Ishikawa (cell line): ENCODE data around the gene FEM1B.

ENCODE experiments used
- CEBPB ChIP-seq: IDR thresholded peaks from 2 replicates; pipeline ENCODE4 v1.6.1; 2012
- CREB1 ChIP-seq: IDR thresholded peaks from 2 replicates; pipeline ENCODE4 v1.6.1; 2012; ENCODE audit warnings: low read depth
- EGR1 ChIP-seq: IDR thresholded peaks from 2 replicates; pipeline ENCODE4 v1.6.1; 2012
- EP300 ChIP-seq: IDR thresholded peaks from 2 replicates; pipeline ENCODE4 v1.6.1; 2012; ENCODE audit warnings: borderline replicate concordance
- FOXM1 ChIP-seq: IDR thresholded peaks from 2 replicates; pipeline ENCODE4 v1.6.1; 2012; ENCODE audit warnings: low read depth, borderline replicate concordance
- NFIC ChIP-seq: IDR thresholded peaks from 2 replicates; pipeline ENCODE4 v1.6.1; 2012
- RAD21 ChIP-seq: IDR thresholded peaks from 2 replicates; pipeline ENCODE4 v1.6.1; 2012; ENCODE audit warnings: low read depth
- TAF1 ChIP-seq: IDR thresholded peaks from 2 replicates; pipeline ENCODE4 v1.6.1; 2012; ENCODE audit warnings: low read depth, mild to moderate bottlenecking
- TCF12 ChIP-seq: IDR thresholded peaks from 2 replicates; pipeline ENCODE4 v1.6.1; 2012; ENCODE audit warnings: low read depth
- TEAD4 ChIP-seq: IDR thresholded peaks from 2 replicates; pipeline ENCODE4 v1.6.1; 2012
- YY1 ChIP-seq: IDR thresholded peaks from 2 replicates; pipeline ENCODE4 v1.6.1; 2012; ENCODE audit warnings: low read depth
- ZBTB7A ChIP-seq: IDR thresholded peaks from 2 replicates; pipeline ENCODE4 v1.6.1; 2012; ENCODE audit warnings: low read depth
- TF ChIP-seq, protein P1 (sequence below): IDR thresholded peaks from 2 replicates; pipeline ENCODE4 v1.6.1; 2012
- TF ChIP-seq, protein P2 (sequence below): IDR thresholded peaks from 2 replicates; pipeline ENCODE4 v1.6.1; 2012; ENCODE audit warnings: low read depth, mild to moderate bottlenecking
- TF ChIP-seq, protein P3 (sequence below): IDR thresholded peaks from 2 replicates; pipeline ENCODE4 v1.6.1; 2012

Gene FEM1B

DNA sequence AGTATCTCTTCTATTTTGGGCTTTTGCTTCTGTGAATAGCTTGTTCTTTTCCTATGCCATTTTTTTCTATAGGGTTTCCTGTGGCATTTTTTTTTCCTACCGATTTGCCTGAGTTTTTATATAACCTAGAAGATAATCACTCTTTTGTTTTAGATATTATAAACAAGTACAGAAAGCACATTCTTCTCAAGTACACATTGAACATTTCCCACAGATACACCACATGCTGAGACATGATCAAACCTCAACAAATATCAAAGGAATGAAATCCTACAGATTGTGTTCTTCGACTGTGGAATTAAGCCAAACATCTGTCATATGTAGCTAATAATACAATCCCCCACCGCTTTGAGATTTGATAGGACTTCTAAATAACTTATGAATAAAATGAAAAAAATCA is 9.1 kb upstream of the FEM1B start:
- TF ChIP-seq CEBPB: no peak
- TF ChIP-seq EGR1: no peak
- TF ChIP-seq NFIC: no peak
- TF ChIP-seq EP300: no peak
- TF ChIP-seq, protein P1, sequence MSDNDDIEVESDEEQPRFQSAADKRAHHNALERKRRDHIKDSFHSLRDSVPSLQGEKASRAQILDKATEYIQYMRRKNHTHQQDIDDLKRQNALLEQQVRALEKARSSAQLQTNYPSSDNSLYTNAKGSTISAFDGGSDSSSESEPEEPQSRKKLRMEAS: no peak
- TF ChIP-seq TCF12: no peak
- no peak for TF ChIP-seq TEAD4
- no peak for TF ChIP-seq CREB1
- TF ChIP-seq, protein P2, sequence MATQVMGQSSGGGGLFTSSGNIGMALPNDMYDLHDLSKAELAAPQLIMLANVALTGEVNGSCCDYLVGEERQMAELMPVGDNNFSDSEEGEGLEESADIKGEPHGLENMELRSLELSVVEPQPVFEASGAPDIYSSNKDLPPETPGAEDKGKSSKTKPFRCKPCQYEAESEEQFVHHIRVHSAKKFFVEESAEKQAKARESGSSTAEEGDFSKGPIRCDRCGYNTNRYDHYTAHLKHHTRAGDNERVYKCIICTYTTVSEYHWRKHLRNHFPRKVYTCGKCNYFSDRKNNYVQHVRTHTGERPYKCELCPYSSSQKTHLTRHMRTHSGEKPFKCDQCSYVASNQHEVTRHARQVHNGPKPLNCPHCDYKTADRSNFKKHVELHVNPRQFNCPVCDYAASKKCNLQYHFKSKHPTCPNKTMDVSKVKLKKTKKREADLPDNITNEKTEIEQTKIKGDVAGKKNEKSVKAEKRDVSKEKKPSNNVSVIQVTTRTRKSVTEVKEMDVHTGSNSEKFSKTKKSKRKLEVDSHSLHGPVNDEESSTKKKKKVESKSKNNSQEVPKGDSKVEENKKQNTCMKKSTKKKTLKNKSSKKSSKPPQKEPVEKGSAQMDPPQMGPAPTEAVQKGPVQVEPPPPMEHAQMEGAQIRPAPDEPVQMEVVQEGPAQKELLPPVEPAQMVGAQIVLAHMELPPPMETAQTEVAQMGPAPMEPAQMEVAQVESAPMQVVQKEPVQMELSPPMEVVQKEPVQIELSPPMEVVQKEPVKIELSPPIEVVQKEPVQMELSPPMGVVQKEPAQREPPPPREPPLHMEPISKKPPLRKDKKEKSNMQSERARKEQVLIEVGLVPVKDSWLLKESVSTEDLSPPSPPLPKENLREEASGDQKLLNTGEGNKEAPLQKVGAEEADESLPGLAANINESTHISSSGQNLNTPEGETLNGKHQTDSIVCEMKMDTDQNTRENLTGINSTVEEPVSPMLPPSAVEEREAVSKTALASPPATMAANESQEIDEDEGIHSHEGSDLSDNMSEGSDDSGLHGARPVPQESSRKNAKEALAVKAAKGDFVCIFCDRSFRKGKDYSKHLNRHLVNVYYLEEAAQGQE: no peak
- no peak for TF ChIP-seq YY1
- TF ChIP-seq FOXM1: no peak
- TF ChIP-seq, protein P3, sequence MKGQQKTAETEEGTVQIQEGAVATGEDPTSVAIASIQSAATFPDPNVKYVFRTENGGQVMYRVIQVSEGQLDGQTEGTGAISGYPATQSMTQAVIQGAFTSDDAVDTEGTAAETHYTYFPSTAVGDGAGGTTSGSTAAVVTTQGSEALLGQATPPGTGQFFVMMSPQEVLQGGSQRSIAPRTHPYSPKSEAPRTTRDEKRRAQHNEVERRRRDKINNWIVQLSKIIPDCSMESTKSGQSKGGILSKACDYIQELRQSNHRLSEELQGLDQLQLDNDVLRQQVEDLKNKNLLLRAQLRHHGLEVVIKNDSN: no peak
- TF ChIP-seq TAF1: no peak
- TF ChIP-seq ZBTB7A: no peak
- TF ChIP-seq RAD21: no peak

DNA sequence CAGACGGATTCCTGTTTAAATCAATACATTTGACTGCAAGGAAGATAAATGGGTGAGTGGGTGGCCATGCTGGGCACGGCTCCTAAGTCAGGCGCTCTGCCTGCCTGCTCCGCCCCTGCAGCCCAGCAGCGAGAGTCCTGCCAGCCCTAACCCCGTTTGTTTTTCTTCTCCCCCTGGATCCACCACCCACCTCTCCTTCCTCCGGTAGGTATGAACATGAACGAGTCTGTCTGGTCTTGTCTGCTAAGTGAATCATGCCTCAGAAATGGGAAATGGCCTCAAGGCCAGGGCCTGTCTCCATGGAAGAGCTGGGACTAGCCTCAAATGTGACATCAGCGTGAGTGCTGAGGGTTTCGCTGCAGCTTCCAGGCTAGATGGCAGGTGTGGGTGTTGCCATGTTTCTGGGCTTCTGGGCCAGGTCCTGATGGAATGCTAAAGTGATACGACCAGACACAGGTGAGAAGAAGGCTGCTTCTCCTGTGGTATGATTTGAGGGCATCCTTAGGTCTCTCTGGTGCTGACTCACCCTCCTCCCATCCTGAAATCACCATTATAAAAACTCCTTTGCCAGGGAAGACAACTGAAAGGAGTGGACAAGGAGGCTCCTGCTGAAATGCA is 5.6 kb upstream of the FEM1B start:
- TF ChIP-seq TCF12 (no peak), YY1 (no peak), FOXM1 (no peak), CEBPB (no peak), EGR1 (peak; percentile 56), EP300 (no peak), TAF1 (no peak), CREB1 (no peak)
- TF ChIP-seq, protein P1: 0 out of 2 replicates have a peak, but pooled peaks have one; percentile 20

DNA sequence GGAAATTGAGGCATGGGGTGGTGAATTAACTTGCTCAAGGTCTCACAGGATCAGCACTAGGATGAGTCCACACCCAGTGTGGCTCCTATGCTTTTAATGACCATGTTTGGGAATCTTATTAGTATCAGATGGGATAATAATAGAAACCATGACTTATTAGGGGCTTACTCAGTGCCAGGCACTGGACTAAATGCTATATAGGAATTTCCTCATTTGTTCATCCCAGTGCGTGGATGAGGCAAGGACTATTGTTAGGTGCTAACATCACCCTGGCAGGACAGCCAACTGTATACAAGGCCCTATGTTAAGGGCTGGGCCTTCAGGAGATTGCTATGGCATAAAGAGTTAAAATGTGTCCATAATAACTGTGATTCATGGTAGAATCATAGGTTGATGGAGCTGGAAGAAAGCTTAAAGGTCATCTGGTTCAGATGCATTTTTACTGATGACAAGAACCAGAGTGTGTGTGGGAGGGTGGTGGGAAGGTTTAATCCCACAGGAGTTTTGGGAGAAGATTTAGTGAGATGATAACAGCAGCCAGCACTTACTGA is 4.7 kb upstream of the FEM1B start:
- no peak for TF ChIP-seq TCF12
- TF ChIP-seq RAD21: no peak
- TF ChIP-seq, protein P1: no peak
- TF ChIP-seq, protein P2: no peak
- no peak for TF ChIP-seq YY1
- TF ChIP-seq, protein P3: no peak
- TF ChIP-seq EP300: no peak
- TF ChIP-seq CREB1: no peak
- no peak for TF ChIP-seq EGR1
- no peak for TF ChIP-seq FOXM1
- no peak for TF ChIP-seq NFIC
- TF ChIP-seq TEAD4: no peak
- TF ChIP-seq TAF1: no peak
- no peak for TF ChIP-seq CEBPB
- TF ChIP-seq ZBTB7A: no peak

DNA sequence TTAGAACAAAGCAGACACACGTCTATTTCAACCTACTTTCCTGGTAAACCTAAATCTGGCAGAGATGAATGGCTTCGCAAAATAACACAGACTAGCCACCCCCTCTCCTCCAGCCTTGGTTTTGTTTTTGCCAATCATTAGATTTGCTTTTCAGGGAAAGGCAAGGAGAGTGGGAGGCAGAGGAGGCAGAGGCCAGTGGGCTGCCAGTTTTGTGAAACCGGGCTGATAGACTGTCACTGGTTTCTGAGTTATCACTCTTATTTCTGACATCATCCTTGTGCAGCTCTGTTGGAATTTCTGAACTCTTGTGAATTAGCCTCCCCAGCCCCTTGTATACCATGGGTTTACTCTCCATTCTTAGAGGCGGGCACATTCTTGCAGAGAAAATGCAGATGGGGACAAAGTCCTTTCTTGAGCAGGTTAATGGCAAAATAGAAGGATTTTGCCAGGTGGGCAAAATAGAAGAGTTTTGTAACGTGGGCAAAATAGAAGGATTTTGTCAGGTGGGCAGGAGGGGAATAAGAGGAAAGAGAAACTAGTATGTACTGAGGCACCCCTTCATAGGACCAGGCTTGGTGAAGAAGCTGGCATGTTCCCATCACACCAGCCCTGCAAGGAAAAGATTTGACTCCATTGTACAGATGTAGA is 3.2 kb upstream of the FEM1B start:
- no peak for TF ChIP-seq ZBTB7A
- no peak for TF ChIP-seq RAD21
- TF ChIP-seq FOXM1: no peak
- no peak for TF ChIP-seq NFIC
- TF ChIP-seq TAF1: no peak
- TF ChIP-seq EP300: no peak
- no peak for TF ChIP-seq CEBPB
- no peak for TF ChIP-seq YY1
- no peak for TF ChIP-seq CREB1

DNA sequence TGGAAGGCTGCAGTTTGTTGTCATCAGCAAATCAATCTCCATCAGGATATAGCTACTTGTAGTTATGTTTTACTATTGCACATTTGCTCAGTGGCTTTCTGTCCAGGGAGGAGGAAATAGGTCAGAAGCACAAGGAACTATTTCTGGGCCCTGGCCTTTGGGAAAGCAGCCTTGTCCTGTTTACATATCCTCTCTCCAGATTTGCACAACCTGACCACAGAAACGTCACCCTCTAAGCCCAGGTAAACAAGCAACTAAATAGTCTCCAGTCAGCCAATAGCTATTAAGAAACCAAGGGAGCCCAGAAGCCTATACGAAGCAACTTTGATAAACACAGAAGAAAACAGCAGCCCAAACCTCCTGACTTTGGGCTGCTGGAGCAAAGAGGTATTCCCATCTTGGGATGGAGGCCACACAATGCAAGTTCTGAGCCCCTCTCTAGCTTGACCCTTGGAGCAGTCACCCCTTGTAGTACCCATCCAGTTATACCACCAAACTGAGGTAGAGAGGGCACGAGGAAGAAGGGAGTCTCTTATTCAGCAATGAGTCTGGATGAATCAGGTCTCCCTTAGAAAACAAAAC is 2.3 kb upstream of the FEM1B start:
- TF ChIP-seq TCF12 (no peak), TEAD4 (no peak), CREB1 (no peak), FOXM1 (no peak)
